ENCODE measurements around the gene TEAD2.

Gene TEAD2

GRCh38 chr19:49368711-49369358 lies 6.6 kb upstream of the TEAD2 start:
- Mint-ChIP-seq H3K27ac (no peak overlapping the region), H3K4me3 (no peak overlapping the region), H3K36me3 (peaks cover 3 to 4% of the 10 kb centered on the region in 2 donors), H3K9me3 (peaks cover 0 to 3% of the 10 kb centered on the region in 2 donors), H3K27me3 (no peaks in the 10 kb centered on the region), H3K4me1 (peaks cover 0 to 6% of the 10 kb centered on the region in 2 donors)
- DNase-seq, result no peak
- ATAC-seq (replicated peaks), result no peak

DNA sequence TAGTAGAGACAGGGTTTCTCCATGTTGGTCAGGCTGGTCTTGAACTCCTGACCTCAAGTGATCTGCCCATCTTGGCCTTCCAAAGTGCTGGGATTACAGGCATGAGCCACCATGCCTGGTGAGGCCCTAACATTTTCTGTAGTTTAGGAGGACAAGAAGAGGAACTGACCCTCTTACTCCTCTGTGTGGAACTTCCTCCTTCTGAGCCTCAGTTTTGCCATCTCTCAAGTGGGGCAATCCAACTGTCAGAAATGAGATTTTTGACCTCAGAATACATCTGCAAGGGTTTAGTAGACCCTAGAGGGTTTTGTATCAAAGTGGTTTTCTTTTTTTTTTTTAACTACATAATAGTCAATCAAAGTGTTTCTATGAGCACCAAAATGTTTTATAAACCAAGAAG lies 3.9 kb upstream of the TEAD2 start:
- Mint-ChIP-seq H3K4me1 (peaks cover 0 to 15% of the 10 kb centered on the region in 2 donors), H3K27me3 (no peaks in the 10 kb centered on the region), H3K36me3 (peaks cover 3 to 4% of the 10 kb centered on the region in 2 donors), H3K9me3 (peaks cover 0 to 3% of the 10 kb centered on the region in 2 donors), H3K4me3 (no peak overlapping the region), H3K27ac (no peak overlapping the region)
- DNase-seq (no peak), ATAC-seq (replicated peaks) (no peak)

GRCh38 chr19:49364083-49364737 lies 2.0 kb upstream of the TEAD2 start:
- Mint-ChIP-seq H3K36me3 (peaks cover 0 to under 1% of the 10 kb centered on the region in 2 donors), H3K4me3 (no peak overlapping the region), H3K9me3 (no peaks in the 10 kb centered on the region), H3K27me3 (no peaks in the 10 kb centered on the region), H3K4me1 (peaks cover 0 to 28% of the 10 kb centered on the region in 2 donors), H3K27ac (peak overlapping the region; percentile 26)
- ATAC-seq (replicated peaks), result no peak
- DNase-seq, result no peak

- peak; percentile 90 for DNase-seq
- Mint-ChIP-seq H3K36me3 (no peaks in the 10 kb centered on the region), H3K4me1 (peaks cover 0 to 28% of the 10 kb centered on the region in 2 donors), H3K9me3 (no peaks in the 10 kb centered on the region), H3K4me3 (no peak within 1 kb of the TSS), H3K27me3 (no peaks in the 10 kb centered on the region), H3K27ac (peak within 1 kb of the TSS; percentile 26)
- ATAC-seq (replicated peaks), result peak; percentile 87 to 89
Measured at GRCh38 chr19:49363268-49364082, 1.3 kb upstream of the TEAD2 start, which contains the start of gene DKKL1. DKKL1 (plus strand) TSS chr19:49363877; CDS start chr19:49363999, 122 bp downstream.

DNA sequence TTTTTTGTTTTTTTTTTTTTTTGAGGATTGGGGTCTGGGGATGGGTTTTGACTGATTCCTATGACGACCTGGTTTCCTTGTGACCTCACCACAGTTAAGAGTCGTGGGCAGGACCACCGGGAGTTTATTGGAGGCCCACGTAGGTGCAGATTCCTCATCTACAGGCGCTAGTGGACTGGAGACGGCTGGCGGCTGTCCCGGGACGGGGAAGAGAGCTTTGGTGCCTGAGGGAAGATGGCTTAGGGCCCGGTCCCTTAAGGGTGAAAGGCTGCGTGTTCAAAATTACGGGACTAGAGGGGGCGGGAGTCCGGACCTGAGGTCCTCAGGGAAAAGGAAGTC lies 682 bp upstream of the TEAD2 start:
- ATAC-seq (replicated peaks) (no peak), DNase-seq (no peak)
- Mint-ChIP-seq H3K4me3 (no peak overlapping the region), H3K27me3 (no peaks in the 10 kb centered on the region), H3K27ac (no peak overlapping the region), H3K4me1 (peaks cover 0 to 28% of the 10 kb centered on the region in 2 donors), H3K9me3 (no peaks in the 10 kb centered on the region), H3K36me3 (no peaks in the 10 kb centered on the region)

DNA sequence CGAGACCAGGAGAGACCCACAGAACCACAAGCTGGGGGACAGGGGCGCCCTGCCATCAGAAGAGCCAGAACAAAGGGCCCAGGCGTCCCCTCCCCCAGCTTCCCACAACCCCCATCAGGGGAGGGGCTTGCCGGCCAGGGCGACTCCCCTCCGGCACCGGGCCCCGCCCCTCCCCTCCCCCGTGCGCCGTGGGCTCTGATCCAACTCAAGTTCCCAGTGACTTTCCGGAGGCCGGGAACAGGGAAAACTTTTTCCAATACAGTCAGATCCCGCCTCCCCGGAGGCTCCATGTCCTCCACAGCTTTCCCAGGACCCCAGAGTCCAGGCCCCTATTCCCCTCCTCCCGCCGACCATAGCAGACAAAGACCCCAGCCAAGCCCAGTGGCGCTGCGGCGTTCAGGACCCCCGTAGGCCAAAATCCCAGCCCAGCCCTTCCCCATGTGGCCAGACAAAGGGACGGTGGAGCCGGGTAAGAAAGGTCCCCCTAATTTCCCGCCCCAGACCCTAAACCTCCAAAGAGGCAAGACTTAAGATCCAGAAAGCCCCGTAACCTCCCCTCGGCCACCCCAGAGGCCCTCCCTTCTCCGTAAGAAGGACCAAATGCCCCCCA lies 673 bp downstream of the TEAD2 start:
- DNase-seq (no peak), ATAC-seq (replicated peaks) (no peak)
- peak overlapping the region; percentile 48 for H3K27ac Mint-ChIP-seq
- H3K9me3 Mint-ChIP-seq, result no peaks in the 10 kb centered on the region
- H3K36me3 Mint-ChIP-seq, result no peaks in the 10 kb centered on the region
- peaks cover 10 to 39% of the 10 kb centered on the region in 2 donors for H3K4me1 Mint-ChIP-seq
- peaks cover 0 to 4% of the 10 kb centered on the region in 2 donors for H3K27me3 Mint-ChIP-seq
- H3K4me3 Mint-ChIP-seq, result peak overlapping the region; percentile 4 to 47

DNA sequence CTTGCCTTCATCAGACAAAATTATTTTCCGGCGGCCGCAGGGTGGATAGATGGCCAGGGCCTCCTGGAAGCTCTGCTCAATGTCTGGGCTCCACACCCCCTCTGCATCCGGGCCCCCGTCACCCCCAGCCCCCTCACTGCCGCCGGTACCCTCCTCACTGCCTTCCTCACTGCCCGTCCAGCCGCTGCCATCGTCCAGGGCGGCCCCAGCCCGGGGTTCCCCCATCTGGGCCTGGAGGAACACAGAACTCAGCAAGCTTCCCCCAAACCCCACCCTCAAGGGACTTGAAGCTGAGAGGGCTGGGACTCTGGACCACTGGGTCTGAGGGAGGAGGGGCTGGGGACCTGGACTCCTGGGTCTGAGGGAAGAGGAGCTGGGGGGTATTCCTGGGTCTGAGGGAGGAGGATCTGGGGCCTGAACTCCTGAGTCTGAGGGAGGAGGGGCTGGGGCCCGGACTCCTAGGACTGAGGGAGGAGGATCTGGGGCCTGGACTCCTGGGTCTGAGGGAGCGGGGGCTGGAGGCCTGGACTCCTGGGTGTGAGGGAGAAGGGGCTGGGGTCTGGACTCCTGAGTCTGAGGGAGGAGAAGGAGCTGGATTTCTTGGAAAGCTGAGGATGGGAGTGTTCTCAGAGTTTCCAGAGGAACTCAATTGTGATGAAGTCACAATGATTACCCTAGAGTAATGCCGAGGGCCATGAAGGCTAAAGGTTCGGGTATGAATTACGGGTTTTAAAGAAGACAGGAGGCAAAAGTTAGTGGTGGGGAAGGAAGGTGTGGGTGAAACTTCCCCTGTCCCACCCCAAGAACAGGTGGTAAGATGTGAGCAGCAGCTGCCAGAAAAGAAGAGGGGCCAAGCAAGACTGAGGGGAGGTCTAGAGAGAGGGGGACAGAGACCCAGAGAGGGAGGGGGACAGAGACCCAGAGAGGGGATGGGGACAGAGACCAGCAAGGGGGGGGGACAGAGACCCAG lies 2.1 kb downstream of the TEAD2 start:
- peaks cover 24 to 53% of the 10 kb centered on the region in 2 donors for H3K4me1 Mint-ChIP-seq
- peak overlapping the region in 1 of 2 donors; percentile 8 for H3K4me3 Mint-ChIP-seq
- peaks cover 0 to 4% of the 10 kb centered on the region in 2 donors for H3K27me3 Mint-ChIP-seq
- DNase-seq, result no peak
- no peaks in the 10 kb centered on the region for H3K9me3 Mint-ChIP-seq
- ATAC-seq (replicated peaks), result peak in 1 of 2 donors; percentile 9
- H3K36me3 Mint-ChIP-seq, result no peaks in the 10 kb centered on the region
- peak overlapping the region; percentile 54 for H3K27ac Mint-ChIP-seq

- DNase-seq (no peak), ATAC-seq (replicated peaks) (peak; percentile 53 to 55)
- no peaks in the 10 kb centered on the region for H3K36me3 Mint-ChIP-seq
- H3K27ac Mint-ChIP-seq, result peak overlapping the region; percentile 87
- H3K4me1 Mint-ChIP-seq, result peaks cover 28 to 53% of the 10 kb centered on the region in 2 donors
- H3K9me3 Mint-ChIP-seq, result no peaks in the 10 kb centered on the region
- H3K27me3 Mint-ChIP-seq, result peaks cover 0 to 4% of the 10 kb centered on the region in 2 donors
- H3K4me3 Mint-ChIP-seq, result peak overlapping the region; percentile 9 to 29
Measured at GRCh38 chr19:49357186-49357585, 5.0 kb downstream of the TEAD2 start.

DNA sequence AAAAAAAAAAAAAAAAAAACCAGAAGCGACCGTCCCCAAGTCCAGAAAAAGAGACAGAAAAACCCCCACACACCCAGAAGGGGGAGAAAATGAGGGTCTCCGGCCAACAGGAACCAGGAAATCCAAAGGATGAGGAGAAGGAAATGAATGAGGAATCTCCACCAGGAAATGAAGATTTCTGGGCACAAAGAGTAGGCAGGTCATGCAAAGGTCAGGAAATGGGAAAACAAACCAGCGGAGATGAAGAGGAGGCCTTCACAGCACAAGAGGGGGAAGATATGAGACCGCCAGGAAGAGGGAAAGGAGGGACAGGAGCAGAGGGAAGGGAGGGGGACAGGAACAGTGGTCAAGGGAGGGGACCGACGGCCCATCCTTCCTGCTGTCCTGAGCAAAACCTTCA lies 5.8 kb downstream of the TEAD2 start:
- no peak for DNase-seq
- H3K4me3 Mint-ChIP-seq, result peak overlapping the region in 1 of 2 donors; percentile 67

GRCh38 chr19:49355909-49356353 lies 6.3 kb downstream of the TEAD2 start:
- no peaks in the 10 kb centered on the region for H3K36me3 Mint-ChIP-seq
- peaks cover 0 to 4% of the 10 kb centered on the region in 2 donors for H3K27me3 Mint-ChIP-seq
- H3K4me1 Mint-ChIP-seq, result peaks cover 28 to 44% of the 10 kb centered on the region in 2 donors
- ATAC-seq (replicated peaks), result peak; percentile 19 to 31
- no peak overlapping the region for H3K27ac Mint-ChIP-seq
- DNase-seq, result no peak
- H3K9me3 Mint-ChIP-seq, result no peaks in the 10 kb centered on the region
- peak overlapping the region; percentile 37 to 67 for H3K4me3 Mint-ChIP-seq

More for the DNA sequence above, 5.8 kb downstream of the TEAD2 start:
- ATAC-seq (replicated peaks), result no peak
- Mint-ChIP-seq H3K27ac (peak overlapping the region; percentile 15), H3K36me3 (no peaks in the 10 kb centered on the region), H3K4me1 (peaks cover 28 to 46% of the 10 kb centered on the region in 2 donors), H3K9me3 (no peaks in the 10 kb centered on the region), H3K27me3 (peaks cover 0 to 4% of the 10 kb centered on the region in 2 donors)

GRCh38 chr19:49349567-49349966 lies 12.6 kb downstream of the TEAD2 start:
- Mint-ChIP-seq H3K9me3 (peaks cover 3% of the 10 kb centered on the region in 2 donors), H3K4me3 (no peak overlapping the region), H3K4me1 (peaks cover 18 to 25% of the 10 kb centered on the region in 2 donors), H3K27ac (no peak overlapping the region), H3K36me3 (peaks cover 7 to 14% of the 10 kb centered on the region in 2 donors), H3K27me3 (no peaks in the 10 kb centered on the region)
- ATAC-seq (replicated peaks), result no peak
- DNase-seq, result no peak

GRCh38 chr19:49348305-49349189 lies 13.7 kb downstream of the TEAD2 start:
- DNase-seq (no peak), ATAC-seq (replicated peaks) (no peak)
- Mint-ChIP-seq H3K4me1 (peaks cover 20 to 25% of the 10 kb centered on the region in 2 donors), H3K36me3 (peaks cover 8 to 15% of the 10 kb centered on the region in 2 donors), H3K4me3 (no peak overlapping the region), H3K27me3 (no peaks in the 10 kb centered on the region), H3K9me3 (peaks cover 3% of the 10 kb centered on the region in 2 donors), H3K27ac (no peak overlapping the region)
